Measurements from ENCODE around the gene YIF1A. TPM values are rescaled to one million over a fixed set of nuclear protein-coding genes. Genes with fewer than 3 reads are reported as not detected.
A peak's percentile ranks its signal among the peaks of the same experiment; 100 is the strongest.

The YIF1A gene
- total RNA-seq, 1 donor from 2014 or later: 48.0 TPM

GRCh38 chr11:66266378-66267038 is 22.4 kb downstream of the YIF1A start:
- TF ChIP-seq, protein P1, sequence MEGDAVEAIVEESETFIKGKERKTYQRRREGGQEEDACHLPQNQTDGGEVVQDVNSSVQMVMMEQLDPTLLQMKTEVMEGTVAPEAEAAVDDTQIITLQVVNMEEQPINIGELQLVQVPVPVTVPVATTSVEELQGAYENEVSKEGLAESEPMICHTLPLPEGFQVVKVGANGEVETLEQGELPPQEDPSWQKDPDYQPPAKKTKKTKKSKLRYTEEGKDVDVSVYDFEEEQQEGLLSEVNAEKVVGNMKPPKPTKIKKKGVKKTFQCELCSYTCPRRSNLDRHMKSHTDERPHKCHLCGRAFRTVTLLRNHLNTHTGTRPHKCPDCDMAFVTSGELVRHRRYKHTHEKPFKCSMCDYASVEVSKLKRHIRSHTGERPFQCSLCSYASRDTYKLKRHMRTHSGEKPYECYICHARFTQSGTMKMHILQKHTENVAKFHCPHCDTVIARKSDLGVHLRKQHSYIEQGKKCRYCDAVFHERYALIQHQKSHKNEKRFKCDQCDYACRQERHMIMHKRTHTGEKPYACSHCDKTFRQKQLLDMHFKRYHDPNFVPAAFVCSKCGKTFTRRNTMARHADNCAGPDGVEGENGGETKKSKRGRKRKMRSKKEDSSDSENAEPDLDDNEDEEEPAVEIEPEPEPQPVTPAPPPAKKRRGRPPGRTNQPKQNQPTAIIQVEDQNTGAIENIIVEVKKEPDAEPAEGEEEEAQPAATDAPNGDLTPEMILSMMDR (IDR thresholded peaks at IDR 0.05; ENCODE audit: unreplicated experiment): no peak

DNA sequence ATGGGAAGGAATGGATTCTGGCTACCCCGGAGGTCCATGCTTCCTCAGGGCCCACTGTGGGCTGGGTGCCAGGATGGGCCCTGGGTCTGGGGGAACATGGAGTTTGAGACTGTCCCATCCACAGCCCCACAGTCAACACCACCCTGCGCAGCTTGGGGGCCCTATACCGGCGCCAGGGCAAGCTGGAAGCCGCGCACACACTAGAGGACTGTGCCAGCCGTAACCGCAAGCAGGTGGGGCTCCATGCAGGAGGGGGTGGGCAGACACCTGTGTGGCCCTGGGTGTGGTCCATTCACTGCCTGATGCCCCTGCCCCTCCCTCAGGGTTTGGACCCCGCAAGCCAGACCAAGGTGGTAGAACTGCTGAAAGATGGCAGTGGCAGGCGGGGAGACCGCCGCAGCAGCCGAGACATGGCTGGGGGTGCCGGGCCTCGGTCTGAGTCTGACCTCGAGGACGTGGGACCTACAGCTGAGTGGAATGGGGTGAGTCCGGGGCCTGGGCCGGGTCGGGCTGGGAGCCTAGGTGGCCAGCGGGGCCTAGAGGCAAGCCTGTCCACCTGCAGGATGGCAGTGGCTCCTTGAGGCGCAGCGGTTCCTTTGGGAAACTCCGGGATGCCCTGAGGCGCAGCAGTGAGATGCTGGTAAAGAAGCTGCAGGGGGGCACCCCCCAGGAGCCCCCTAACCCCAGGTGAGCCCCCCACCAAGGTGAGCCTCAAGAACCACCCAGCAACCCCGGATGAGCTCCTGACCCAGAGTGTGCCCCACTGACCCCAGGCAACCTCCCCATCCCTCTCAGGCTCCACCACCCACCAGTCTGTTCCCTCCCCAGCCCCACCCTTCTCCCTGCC is 23.2 kb downstream of the YIF1A start:
- Mint-ChIP-seq H3K4me1 (ENCODE audit: unreplicated experiment) (peaks cover 12% of the 10 kb centered on the region), H3K27ac (ENCODE audit: unreplicated experiment) (no peak overlapping the region), H3K4me3 (ENCODE audit: unreplicated experiment) (peak overlapping the region; percentile 37), H3K27me3 (ENCODE audit: unreplicated experiment) (peaks cover 20% of the 10 kb centered on the region), H3K36me3 (ENCODE audit: low read depth, unreplicated experiment) (peaks cover 14% of the 10 kb centered on the region), H3K9me3 (ENCODE audit: unreplicated experiment) (no peaks in the 10 kb centered on the region)
- no peak for DNase-seq (ENCODE audit: low spot score)
- TF ChIP-seq, protein P1 (IDR thresholded peaks at IDR 0.05; ENCODE audit: unreplicated experiment): no peak

More at GRCh38 chr11:66266378-66267038, 22.4 kb downstream of the YIF1A start:
- DNase-seq (ENCODE audit: low spot score): no peak
- peaks cover 22% of the 10 kb centered on the region for H3K27me3 Mint-ChIP-seq (ENCODE audit: unreplicated experiment)
- H3K4me3 Mint-ChIP-seq (ENCODE audit: unreplicated experiment): peak overlapping the region; percentile 69
- no peaks in the 10 kb centered on the region for H3K9me3 Mint-ChIP-seq (ENCODE audit: unreplicated experiment)
- H3K27ac Mint-ChIP-seq (ENCODE audit: unreplicated experiment): no peak overlapping the region
- peaks cover 14% of the 10 kb centered on the region for H3K4me1 Mint-ChIP-seq (ENCODE audit: unreplicated experiment)
- H3K36me3 Mint-ChIP-seq (ENCODE audit: low read depth, unreplicated experiment): peaks cover 15% of the 10 kb centered on the region

DNA sequence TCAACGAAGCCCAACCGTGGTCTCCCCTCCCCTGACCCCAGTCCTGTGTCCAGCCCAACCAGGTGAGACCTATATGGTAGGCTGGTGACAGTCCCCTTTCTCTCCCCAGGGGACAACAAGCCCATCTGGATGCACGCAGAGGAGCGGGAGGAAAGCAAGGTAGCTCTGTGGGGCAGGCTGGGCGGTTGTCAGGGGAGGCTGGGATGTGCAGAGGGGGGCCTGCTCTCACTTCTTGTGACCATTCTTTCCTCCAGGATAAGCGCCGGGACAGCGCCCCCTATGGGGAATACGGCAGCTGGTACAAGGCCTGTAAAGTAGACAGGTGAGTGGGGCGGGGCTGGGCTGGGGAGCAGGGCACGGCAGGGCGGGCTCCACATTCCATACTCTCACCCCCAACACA is 24.0 kb downstream of the YIF1A start:
- Mint-ChIP-seq H3K4me3 (ENCODE audit: unreplicated experiment) (peak overlapping the region; percentile 7), H3K9me3 (ENCODE audit: unreplicated experiment) (no peaks in the 10 kb centered on the region), H3K4me1 (ENCODE audit: unreplicated experiment) (peaks cover 10% of the 10 kb centered on the region), H3K27ac (ENCODE audit: unreplicated experiment) (no peak overlapping the region), H3K36me3 (ENCODE audit: low read depth, unreplicated experiment) (peaks cover 16% of the 10 kb centered on the region), H3K27me3 (ENCODE audit: unreplicated experiment) (peaks cover 17% of the 10 kb centered on the region)
- no peak for DNase-seq (ENCODE audit: low spot score)
- TF ChIP-seq, protein P1 (IDR thresholded peaks at IDR 0.05; ENCODE audit: unreplicated experiment): peak; percentile 65

DNA sequence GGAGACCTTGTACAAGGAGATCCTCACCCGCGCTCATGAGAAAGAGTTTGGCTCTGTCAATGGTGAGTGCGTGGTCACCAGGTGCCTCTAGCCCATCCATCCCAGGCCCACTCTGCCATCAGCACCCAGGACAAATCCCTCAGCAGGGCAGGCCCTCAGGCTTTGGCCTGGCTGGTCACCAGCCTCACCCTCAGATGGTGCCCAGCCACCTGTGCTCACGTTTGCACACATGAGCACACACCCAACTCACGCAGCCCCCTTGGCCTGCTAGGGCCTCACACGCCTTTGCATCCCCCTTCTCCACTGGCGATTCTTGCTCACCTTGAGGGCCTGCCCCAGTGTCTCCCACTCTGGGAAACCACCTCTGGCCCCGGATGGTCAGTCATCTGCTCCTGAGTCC is 24.6 kb downstream of the YIF1A start:
- H3K27ac Mint-ChIP-seq (ENCODE audit: unreplicated experiment): no peak overlapping the region

More for the DNA sequence above, 24.6 kb downstream of the YIF1A start:
- peaks cover 19% of the 10 kb centered on the region for H3K36me3 Mint-ChIP-seq (ENCODE audit: low read depth, unreplicated experiment)
- peaks cover 11% of the 10 kb centered on the region for H3K4me1 Mint-ChIP-seq (ENCODE audit: unreplicated experiment)
- TF ChIP-seq, protein P1 (IDR thresholded peaks at IDR 0.05; ENCODE audit: unreplicated experiment): no peak
- H3K9me3 Mint-ChIP-seq (ENCODE audit: unreplicated experiment): no peaks in the 10 kb centered on the region
- peaks cover 18% of the 10 kb centered on the region for H3K27me3 Mint-ChIP-seq (ENCODE audit: unreplicated experiment)
- H3K4me3 Mint-ChIP-seq (ENCODE audit: unreplicated experiment): peak overlapping the region; percentile 7
- no peak for DNase-seq (ENCODE audit: low spot score)
